Measurements from ENCODE around the gene ZNF462.

ZNF462 gene

GRCh38 chr9:107033966-107034365, 171.0 kb downstream of the ZNF462 start:
- in situ Hi-C loops (cut with MboI; ENCODE audit: low pct_unique_long_range_greater_than_20kb, low sequenced_read_pairs, unreplicated experiment): no loop called here

GRCh38 chr9:107034831-107035230, 171.9 kb downstream of the ZNF462 start:
- TF ChIP-seq CTCF (IDR thresholded peaks at IDR 0.05; ENCODE audit: extremely low read depth, insufficient read depth, missing control alignments): no peak
- no peak for DNase-seq (ENCODE audit: low spot score)
- in situ Hi-C loops (cut with MboI; ENCODE audit: low pct_unique_long_range_greater_than_20kb, low sequenced_read_pairs, unreplicated experiment): no loop called here

More at GRCh38 chr9:107033966-107034365, 171.0 kb downstream of the ZNF462 start:
- no peak for TF ChIP-seq CTCF (IDR thresholded peaks at IDR 0.05; ENCODE audit: extremely low read depth, insufficient read depth, missing control alignments)
- DNase-seq (ENCODE audit: low spot score): no peak

GRCh38 chr9:107036367-107036766, 173.4 kb downstream of the ZNF462 start:
- DNase-seq (ENCODE audit: low spot score): no peak
- in situ Hi-C loops (cut with MboI; ENCODE audit: low pct_unique_long_range_greater_than_20kb, low sequenced_read_pairs, unreplicated experiment): no loop called here
- TF ChIP-seq CTCF (IDR thresholded peaks at IDR 0.05; ENCODE audit: extremely low read depth, insufficient read depth, missing control alignments): no peak

- TF ChIP-seq CTCF (IDR thresholded peaks at IDR 0.05; ENCODE audit: extremely low read depth, insufficient read depth, missing control alignments): no peak
- in situ Hi-C loops (cut with MboI; ENCODE audit: low pct_unique_long_range_greater_than_20kb, low sequenced_read_pairs, unreplicated experiment): no loop called here
- DNase-seq (ENCODE audit: low spot score): no peak
Observed at GRCh38 chr9:107039542-107039941, 176.6 kb downstream of the ZNF462 start.

- no peak for TF ChIP-seq CTCF (IDR thresholded peaks at IDR 0.05; ENCODE audit: extremely low read depth, insufficient read depth, missing control alignments)
- no peak for DNase-seq (ENCODE audit: low spot score)
- in situ Hi-C loops (cut with MboI; ENCODE audit: low pct_unique_long_range_greater_than_20kb, low sequenced_read_pairs, unreplicated experiment): no loop called here
Observed at GRCh38 chr9:107042606-107043005, 179.6 kb downstream of the ZNF462 start.

GRCh38 chr9:107043886-107044285, 180.9 kb downstream of the ZNF462 start:
- no peak for TF ChIP-seq CTCF (IDR thresholded peaks at IDR 0.05; ENCODE audit: extremely low read depth, insufficient read depth, missing control alignments)
- DNase-seq (ENCODE audit: low spot score): no peak
- in situ Hi-C loops (cut with MboI; ENCODE audit: low pct_unique_long_range_greater_than_20kb, low sequenced_read_pairs, unreplicated experiment): no loop called here

- TF ChIP-seq CTCF (IDR thresholded peaks at IDR 0.05; ENCODE audit: extremely low read depth, insufficient read depth, missing control alignments): peak; percentile 23
- in situ Hi-C loops (cut with MboI; ENCODE audit: low pct_unique_long_range_greater_than_20kb, low sequenced_read_pairs, unreplicated experiment): no loop called here
- DNase-seq (ENCODE audit: low spot score): no peak
Observed at GRCh38 chr9:107044872-107045271, 181.9 kb downstream of the ZNF462 start.

Measured in GM13977 (cell line).